ENCODE measurements around the gene KLK5.
"Not testable (repeated sequence)": the region's sequence is repeated elsewhere in the genome, so short reads cannot be mapped to it uniquely, and the experiment has no call there.

KLK5 gene

DNA sequence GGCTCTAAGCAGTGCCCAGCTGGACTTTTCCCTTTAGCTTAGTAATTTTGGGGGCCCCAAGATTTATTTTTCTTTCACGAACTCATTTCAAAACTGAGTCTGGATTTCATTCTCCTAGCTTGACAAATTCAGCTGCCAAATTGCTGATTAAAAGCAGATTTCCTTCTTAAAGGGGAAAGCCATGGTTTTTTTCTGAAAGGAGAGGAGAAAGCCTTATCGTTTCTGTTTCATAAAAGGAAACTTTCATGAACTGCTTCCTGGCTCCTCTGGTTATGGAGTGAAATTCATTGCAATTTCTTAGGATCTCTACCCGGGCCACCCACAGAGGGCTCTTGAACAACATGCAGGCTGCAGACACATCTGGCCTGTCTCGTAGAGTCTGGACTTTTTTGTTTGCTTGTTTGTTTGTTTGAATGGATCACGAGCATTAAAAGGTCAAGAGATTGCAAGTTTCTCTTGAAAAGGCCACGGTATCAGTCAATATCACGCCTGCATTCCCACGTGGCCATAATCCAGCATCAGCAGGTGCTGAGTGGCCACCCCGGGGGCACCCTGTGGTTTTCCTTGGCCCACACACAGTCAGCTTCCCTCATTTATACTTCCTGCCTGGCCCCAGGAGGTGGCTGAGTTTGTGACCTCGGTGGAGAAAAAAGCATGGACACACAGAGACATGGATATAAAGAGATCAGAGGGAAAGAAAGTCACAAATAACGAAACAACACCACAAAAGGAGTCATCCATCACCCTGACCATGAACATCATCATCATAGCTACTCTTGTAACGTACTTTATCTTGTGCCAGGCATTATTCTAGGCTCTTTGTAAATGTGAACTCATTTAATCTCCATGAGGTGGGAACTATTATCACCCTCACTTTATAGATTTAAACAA lies 31.2 kb downstream of the KLK5 start:
- no peak for DNase-seq

DNA sequence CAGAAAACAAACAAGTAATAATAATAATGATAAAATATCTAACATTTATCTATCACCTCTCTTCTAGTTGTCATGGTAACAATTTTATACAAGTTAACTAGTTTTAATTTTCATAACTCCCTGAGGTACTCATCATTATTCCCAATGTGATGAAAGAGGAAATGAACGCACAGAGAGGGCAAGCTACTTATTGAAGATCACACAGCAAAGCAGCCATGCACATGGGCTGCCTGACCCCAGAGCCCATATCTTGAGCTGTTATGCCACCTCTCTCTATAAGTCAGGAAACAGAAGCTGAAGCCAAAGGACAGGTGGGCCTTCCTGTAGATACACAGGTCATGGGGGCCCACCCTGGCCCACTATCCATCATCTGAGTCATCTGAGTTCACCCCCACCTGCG lies 36.8 kb downstream of the KLK5 start:
- DNase-seq: no peak

DNA sequence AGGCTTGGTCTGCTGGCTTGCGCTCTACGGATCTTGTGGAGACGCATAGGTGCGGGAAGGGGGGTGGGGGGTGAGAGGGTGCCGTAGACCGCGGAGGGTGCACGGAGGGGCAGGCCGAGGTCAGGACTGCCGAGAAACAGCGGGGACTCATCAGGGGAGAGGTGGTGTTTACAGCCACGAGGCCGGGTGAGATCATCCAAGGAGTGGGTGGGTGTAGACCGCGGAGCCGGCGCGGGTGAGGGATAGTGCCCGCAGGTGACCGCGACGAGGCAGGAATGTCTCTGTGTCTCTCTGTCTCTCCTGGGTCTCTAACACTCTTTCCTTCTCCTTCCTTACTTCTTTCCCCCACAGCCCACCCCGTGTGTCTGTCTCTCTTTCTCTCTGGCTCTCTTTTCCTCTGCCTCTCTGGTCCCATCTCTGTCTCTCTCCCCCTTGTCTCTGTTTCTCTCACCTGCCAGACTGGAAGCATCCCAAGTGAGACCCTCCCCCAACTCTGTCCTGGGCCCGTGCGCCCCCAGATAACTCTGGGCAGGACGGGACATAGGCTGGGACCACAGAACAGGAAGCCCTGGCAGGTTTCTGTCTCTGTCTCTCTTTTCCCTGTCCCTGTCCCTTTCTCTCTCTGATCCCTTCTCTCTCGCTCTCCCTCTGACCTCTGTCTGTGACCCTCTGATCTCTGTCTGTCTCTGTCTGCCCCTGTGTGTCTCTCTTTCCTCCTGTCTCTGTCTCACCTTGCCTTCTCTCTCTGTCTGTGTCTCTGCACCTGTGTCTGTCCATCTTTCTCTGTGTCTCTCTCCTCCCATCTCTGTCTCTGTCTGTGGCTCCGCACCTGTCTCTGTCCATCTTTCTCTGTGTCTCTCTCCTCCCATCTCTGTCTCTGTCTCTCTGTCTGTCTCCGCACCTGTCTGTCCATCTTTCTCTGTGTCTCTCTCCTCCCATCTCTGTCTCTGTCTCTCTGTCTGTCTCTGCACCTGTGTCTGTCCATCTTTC lies 39.8 kb downstream of the KLK5 start:
- peak; percentile 56 to 69 for DNase-seq

DNA sequence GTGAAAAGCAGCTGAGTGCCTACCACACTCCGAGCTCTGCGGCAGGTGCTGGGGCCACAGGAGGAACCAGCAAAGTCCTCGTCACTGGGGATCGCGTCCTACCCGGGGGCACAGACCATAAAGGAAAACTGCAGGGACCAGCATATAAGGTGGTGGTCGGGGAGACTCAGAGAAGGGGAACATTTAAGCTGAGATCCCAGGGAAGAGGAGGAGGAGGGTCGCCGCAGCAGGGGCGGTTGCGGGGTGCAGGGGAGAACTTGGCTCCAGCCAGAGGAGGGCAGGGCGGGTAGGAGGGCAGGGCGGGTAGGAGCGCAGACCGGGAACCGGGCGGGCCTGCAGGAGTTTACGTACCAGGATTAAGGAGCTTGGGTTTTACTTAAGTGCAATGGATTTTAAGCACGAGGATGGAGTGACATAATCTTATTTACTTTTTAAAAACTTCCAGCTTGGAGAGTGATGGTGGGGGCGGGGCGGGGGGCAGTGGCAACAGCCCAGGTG lies 40.7 kb downstream of the KLK5 start:
- DNase-seq: no peak

DNA sequence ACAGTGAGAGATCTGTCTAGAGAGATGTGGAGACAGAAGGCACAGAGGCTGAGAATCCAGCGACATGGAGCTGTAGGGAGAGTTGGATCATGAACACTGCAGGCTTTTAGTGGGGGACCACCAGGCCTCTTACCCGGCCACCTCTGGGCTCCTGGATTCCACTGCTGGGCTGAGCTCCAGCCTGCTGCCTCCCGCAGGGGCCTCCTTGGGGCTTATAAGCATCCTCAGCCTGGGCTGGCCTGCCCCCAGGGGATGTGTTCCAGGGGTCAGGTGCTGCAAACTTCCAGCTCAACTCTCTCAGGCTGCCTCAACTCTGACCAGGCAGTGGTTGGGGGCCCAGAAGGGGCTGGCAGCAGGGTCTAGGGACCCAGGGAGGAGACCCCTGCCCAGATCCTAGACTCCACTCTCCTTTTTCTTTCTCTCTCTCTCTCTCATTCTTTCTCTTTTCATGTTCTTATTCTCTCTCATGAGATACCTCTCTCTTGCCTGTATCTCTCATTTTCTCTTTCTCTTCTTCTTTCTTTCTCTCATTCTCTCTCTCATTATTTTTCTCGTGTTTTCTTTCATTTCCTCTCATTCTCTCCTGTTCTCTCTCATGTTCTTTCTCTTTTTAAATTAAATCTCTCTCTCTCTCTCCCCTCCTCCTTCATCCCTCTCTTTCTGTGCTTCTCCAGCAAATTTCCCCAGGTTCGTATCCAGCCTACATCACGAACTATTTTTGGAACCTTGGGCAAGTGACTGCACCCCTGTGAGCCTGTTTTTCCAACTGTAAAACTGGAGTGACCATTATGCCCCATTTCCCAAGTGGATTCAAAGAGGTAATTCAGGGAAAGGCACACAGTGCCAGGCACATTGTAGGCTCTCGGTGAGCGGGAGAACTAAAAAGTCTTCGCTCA lies 41.4 kb downstream of the KLK5 start, which contains the start of gene KLK4:
KLK4 (minus strand) TSS at position 190 of the 896 bp plus-strand sequence. CDS start 657 bp downstream, outside the sequence.
- DNase-seq: no peak

DNA sequence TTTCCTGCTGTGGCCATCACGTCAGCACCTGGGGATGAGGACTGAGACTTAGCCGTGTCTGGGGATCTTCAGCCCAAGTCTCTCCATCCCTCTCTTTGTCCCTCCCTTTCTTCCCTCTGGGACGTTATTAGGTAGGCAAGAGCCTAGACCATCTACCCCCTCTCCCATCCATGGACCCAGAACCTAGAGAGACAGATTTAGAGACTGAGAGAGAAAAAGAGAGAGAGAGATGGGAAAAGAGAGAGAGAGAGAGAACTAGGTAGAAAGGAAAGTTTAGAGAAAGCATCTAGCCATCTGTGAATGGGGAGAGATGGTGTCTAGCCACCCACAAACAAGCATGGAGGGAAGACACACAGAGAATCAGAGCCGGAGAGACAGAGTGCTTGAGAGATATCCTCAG lies 42.1 kb downstream of the KLK5 start:
- DNase-seq: no peak

DNA sequence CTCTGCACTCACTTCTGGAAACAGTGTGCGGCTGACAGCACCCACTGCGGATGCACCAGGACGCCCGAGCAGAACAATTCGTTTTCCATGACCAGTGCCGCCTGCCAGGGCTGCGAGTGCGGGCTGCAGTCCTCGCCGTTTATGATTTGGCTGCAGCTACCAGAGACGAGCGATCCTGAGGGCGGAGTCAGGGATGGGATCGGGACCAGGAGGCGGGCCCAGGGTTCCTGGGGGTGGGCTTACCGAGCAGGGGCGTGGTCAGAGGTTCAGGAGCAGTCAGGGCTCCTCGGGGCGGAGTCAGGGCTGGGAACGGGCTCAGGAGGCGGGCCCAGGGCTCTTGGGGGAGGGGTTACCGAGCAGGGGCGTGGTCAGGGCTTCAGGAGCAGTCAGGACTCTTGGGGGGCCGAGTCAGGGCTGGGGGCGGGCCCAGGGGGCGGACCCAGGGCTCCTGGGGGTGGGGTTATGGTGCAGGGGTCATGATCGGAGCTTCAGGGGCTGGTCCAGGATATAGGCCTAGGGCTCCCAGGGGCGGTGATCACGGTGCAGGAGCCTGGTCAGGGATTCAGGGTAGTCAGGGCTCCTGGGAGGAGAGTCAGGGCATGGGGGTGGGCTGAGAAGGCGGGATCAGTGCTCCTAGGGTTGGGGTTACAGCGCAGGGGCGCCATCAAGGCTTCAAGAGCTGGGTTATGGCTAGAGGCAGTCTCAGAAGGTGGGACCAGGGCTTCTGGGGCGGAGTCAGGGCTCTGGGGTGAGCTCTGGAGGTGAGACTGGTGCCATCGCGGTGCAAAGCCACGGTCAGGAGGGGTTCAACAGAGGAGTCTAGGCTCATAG lies 43.4 kb downstream of the KLK5 start:
- peak; percentile 68 to 77 for DNase-seq

DNA sequence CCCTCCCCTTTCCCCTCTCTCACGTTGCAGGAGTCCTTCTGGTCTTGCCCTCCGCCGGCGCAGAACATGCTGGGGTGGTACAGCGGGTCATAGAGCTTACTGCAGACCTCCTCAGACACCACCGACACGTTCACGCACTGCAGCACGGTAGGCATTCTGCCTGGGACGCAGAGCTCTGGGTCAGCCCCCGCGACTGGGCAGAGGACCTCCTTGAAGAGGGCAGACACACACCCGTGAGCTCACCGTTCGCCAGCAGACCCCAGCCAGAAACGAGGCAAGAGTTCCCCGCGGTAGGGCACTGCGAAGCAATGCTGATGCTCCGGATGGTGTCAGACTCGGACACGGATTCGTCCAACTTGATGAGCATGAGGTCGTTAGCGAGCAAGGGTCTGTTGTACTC lies 44.5 kb downstream of the KLK5 start:
- no peak for DNase-seq

DNA sequence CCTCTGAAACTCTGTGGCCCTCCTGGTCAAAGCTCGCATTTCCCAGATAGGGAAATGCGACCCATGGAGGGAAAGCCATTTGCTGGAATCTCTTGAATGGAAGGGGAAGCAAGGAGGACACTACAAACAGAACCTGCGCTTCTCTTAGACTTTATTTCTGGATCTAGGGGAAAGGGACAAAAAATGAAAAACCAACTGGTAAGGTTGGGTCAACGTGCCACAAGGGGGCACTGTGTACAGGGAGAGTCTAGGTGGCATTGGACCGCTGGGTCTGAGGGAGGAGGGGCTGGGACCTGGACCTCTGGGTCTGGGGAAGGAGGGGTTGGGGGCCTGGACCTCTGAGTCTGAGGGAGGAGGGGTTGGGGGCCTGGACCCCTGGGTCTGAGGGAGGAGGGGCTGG lies 46.6 kb downstream of the KLK5 start:
- peak; percentile 67 for DNase-seq

DNA sequence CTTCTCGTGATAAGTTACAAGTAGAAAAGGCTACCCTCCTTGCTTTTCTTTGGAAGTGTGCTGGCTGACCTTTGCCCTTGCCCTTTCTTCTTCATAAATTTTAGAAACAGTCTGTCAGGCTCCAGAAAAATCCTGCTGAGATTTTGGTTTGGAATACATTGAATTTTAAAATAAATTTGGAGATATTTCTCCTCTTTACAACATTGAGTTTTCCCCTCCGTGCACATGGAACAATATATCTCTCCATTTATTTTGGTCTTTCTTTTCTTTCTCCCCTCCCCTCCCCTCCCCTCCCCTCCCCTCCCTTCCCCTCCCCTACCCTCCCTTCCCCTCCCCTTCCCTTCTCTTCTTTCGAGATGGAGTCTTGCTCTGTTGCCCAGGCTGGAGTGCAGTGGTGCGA lies 50.2 kb downstream of the KLK5 start:
- DNase-seq: no peak

DNA sequence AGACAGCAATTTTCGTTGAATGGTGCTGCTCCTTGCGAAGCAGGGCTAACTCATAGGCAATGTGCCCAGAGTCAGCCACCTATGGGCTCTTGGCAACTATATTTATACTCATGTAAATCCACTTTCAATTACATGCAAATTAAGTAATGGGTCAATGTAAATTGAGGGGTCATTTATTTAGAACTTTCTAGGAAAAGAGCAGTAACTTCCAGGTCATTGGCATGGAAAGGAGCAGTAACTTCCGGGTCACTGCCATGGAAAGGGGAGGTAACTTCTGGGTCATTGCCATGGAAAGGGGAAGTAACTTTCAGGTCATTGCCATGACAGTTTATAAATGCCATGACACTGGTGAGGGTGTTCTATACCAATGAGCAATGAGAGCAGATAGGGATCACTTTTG lies 53.3 kb downstream of the KLK5 start:
- no peak for DNase-seq

DNA sequence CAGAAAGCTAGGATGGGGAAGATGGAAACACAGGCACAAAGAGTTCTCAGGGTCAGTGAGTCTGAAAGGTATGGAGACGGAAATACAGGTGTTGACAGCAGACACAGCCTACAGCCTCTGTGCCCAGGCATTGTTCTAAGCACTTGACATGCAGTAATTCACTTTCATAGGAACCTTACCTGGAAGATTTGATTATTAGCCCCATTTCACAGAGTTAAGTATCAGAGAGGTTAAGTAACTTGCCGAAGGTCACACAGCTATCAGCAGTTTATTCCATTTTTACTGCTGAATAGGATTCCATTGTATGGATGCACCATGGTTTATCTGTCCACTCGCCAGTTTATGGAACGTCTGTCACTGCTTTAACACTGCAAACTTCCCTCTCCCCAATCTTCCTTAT lies 54.8 kb downstream of the KLK5 start:
- no peak for DNase-seq

DNA sequence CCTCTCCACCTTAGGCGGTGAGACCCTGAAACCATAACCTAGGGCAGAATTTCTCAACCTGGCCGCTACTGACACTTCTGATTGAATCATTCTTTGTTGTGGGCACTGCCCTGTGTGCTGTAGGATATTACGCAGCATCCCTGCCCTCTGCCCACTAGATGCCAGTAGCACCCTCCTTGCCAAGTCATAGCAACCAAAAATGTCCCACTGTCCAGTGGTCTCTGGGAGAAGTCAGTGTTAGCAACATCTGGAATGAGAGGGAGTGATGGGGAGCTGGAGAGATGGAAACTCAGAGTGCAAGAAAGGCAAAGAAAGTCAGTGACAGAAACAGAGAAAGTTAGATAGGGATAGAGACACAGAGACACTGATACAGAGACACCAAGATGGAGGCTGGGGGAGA lies 55.2 kb downstream of the KLK5 start:
- DNase-seq: no peak

DNA sequence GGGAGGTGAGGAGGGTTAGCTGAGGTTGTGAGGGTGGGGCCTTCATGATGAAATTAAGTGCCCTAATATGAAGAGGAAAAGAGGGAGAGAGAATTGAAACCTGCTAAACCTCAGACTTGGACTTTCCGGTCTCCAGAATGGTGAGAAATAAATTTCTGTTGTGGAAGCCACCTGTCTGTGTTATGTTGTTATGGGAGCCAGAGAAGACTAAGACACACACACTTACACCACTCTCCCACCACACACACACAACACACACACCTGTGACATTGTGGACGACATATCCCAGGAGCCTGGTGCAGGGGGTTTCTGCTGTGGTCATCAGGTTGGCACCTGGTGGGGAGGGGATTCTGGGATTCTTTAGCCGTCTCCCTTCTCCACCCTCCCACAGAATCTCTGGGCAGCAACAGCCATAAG lies 55.6 kb downstream of the KLK5 start:
- no peak for DNase-seq

DNA sequence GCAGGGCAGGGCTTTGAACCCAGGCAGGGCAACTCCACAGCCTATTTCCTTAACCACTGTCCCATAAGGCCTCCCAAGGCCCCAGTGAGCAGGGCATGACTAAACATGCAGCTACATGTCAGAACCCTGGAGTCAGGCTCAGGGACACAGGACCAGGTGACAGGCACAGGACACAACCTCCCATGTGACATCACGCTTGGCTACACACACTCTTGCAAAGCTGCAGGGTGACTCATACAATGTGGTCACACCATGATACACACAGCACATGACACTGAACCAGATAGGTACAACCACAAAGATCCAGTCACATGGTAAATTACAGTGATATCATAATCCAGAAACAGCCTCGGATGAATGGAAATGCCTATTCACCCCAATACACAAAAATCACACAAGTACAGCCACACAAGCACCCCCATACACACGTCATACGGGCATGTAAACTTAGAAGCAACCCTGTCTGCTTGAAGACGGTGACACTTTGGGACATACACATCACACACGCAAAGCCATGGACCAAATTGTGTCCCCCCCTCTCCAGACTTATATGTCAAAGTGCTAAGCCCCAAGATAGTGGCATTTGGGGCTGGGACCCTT lies 56.1 kb downstream of the KLK5 start:
- DNase-seq: peak in 1 of 2 experiments; percentile 50

DNA sequence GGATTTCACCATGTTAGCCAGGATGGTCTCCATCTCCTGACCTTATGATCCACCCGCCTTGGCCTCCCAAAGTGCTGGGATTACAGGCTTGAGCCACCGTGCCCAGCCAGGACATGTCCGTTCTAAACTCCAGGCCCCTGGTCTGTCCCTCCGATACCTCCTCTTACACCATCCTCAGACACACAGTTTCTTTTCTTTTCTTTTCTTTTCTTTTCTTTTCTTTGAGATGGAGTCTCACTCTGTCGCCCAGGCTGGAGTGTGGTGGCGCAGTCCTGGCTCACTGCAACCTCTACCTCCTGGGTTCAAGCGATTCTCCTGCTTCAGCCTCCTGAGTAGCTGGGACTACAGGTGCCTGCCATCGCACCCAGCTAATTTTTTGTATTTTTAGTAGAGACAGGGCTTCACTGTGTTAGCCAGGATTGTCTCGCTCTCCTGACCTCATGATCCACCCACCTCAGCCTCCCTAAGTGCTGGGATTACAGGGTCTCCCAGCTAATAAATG lies 56.7 kb downstream of the KLK5 start:
- DNase-seq: not testable (repeated sequence)

DNA sequence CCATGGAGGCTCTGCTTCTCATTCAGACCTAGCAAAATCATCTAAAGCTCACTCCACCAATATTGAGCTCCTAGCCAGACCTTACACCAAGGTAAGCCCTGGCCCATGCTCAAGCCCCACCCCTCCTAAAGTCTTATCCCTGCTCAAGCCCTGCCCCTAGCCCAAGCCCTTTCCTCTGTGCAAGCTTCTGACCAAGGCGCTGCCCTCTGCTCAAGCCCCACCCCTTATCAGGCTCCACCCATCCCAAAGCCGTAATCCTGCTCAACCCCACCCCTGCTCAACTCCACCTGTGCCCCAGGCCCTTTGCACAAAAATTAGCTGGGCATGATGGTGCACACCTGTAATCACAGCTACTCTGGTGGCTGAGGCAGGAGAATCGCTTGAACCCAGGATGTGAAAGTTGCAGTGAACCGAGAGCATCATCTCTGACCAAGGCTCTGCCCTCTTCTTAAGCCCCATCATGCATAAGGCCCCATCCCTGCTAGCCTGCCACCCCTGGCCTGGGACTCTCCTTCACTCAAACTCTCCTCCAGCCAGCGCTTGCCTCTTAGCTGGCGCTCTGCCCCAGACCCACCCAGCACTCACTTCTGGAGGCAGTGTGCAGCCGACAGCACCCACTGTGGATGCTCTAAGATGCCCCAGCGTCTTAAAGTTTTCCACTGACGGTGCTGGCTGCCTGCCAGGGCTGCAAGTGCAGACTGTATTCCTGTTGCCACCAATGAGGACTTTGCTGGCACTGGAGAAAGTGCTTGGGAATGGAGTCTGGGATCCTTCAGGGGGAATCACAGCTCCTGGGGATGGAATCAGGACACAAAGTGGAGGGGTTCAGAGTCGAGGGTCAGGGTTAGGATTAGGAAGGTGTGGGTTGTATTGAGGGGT lies 58.1 kb downstream of the KLK5 start:
- DNase-seq: no peak

Data from activated T-cell treated with anti-CD3 and anti-CD28 coated beads, Interleukin-2, amount 50 U/mL, for 48 hours (primary cell).